Natural killer cell (primary cell): Measurements from ENCODE around the gene CNKSR3. TPM values are rescaled to one million over a fixed set of nuclear protein-coding genes. Genes with fewer than 3 reads are reported as not detected.

Experiments used
- ATAC-seq, 3 donors: fragments of 150-1000 bp in 2 of 3; fragments of 200-7000 bp in 1 of 3; cut with Tn5 transposase; 1 replicate in 1 of 3; 2 replicates in 2 of 3; pipeline ENCODE4 v1.10.0; 2021; ENCODE audit warnings: mild to moderate bottlenecking in 2 of 3, moderate library complexity in 2 of 3
- DNase-seq, 2 donors: peaks; one replicate each; pipeline versions ENCODE4 v3.0.0 to v3.0.0-alpha.2; 2013 to 2021; ENCODE audit warnings: mixed read lengths in 1 of 2
- H3K27ac ChIP-seq: one replicate; pipeline ENCODE4 v1.5.1; 2013; ENCODE audit warnings: mild to moderate bottlenecking, low read length
- H3K27me3 ChIP-seq: one replicate; pipeline ENCODE4 v1.6.1; 2013; ENCODE audit warnings: low read length; ENCODE audit not compliant: control insufficient read depth, insufficient read depth
- H3K36me3 ChIP-seq: one replicate; pipeline ENCODE4 v1.6.1; 2013; ENCODE audit warnings: low read length; ENCODE audit not compliant: control insufficient read depth, insufficient read depth
- H3K4me1 ChIP-seq: one replicate; pipeline ENCODE4 v1.6.1; 2013; ENCODE audit warnings: low read length; ENCODE audit not compliant: control insufficient read depth, insufficient read depth
- H3K4me3 ChIP-seq: one replicate; pipeline ENCODE4 v1.5.1; 2013; ENCODE audit warnings: low read length
- H3K9me3 ChIP-seq: one replicate; pipeline ENCODE4 v1.6.1; 2013; ENCODE audit warnings: low read length; ENCODE audit not compliant: control insufficient read depth, insufficient read depth
- H3K27ac Mint-ChIP-seq, 2 donors: one replicate each; pipeline ENCODE4 v1.8.0; 2022; ENCODE audit warnings: mild to moderate bottlenecking in 2 of 2, mixed read lengths in 2 of 2, moderate library complexity in 1 of 2
- H3K27me3 Mint-ChIP-seq, 2 donors: one replicate each; pipeline ENCODE4 v1.8.0; 2022; ENCODE audit warnings: low read depth in 2 of 2, mixed read lengths in 2 of 2
- H3K36me3 Mint-ChIP-seq: one replicate; pipeline ENCODE4 v1.8.0; 2022; ENCODE audit warnings: mixed read lengths
- H3K4me1 Mint-ChIP-seq, 2 donors: one replicate each; pipeline ENCODE4 v1.8.0; 2022; ENCODE audit warnings: mixed read lengths in 2 of 2
- H3K4me3 Mint-ChIP-seq: one replicate; pipeline ENCODE4 v1.8.0; 2022; ENCODE audit warnings: mild to moderate bottlenecking, moderate library complexity, mixed read lengths
- H3K9me3 Mint-ChIP-seq, 2 donors: one replicate each; pipeline ENCODE4 v1.8.0; 2022; ENCODE audit warnings: mixed read lengths in 2 of 2
- WGBS: methylation state at CpG from one replicate; pipeline ENCODE4 v1.1.7; 2013; ENCODE audit warnings: missing lambda C conversion rate; ENCODE audit not compliant: insufficient coverage; 5-methylcytosine and 5-hydroxymethylcytosine counted together
- intact Hi-C: fragments of 100-400 bp; cut with micrococcal nuclease; formaldehyde crosslinking; loops from one replicate; pipeline ENCODE4 v1.14.2; 2022
- total RNA-seq, 4 donors: library from RNA; stranded (reverse); fragments of 120-200 nt in 1 of 4; gene quantifications; one replicate each; pipeline versions ENCODE4 v1.2.3 to v1.2.4, GENCODE V29; 2013 to 2022
- TF ChIP-seq, protein P1 (sequence below): fragments of 200-600 bp; IDR thresholded peaks from one replicate; pipeline ENCODE4 v1.8.0; 2022; ENCODE audit warnings: antibody characterized with exemption

The CNKSR3 gene
- total RNA-seq, 3 donors from 2014 or later (not counting 1 experiment from before 2014, with no cell fraction given), result 0.18 TPM; not detected in 2

DNA sequence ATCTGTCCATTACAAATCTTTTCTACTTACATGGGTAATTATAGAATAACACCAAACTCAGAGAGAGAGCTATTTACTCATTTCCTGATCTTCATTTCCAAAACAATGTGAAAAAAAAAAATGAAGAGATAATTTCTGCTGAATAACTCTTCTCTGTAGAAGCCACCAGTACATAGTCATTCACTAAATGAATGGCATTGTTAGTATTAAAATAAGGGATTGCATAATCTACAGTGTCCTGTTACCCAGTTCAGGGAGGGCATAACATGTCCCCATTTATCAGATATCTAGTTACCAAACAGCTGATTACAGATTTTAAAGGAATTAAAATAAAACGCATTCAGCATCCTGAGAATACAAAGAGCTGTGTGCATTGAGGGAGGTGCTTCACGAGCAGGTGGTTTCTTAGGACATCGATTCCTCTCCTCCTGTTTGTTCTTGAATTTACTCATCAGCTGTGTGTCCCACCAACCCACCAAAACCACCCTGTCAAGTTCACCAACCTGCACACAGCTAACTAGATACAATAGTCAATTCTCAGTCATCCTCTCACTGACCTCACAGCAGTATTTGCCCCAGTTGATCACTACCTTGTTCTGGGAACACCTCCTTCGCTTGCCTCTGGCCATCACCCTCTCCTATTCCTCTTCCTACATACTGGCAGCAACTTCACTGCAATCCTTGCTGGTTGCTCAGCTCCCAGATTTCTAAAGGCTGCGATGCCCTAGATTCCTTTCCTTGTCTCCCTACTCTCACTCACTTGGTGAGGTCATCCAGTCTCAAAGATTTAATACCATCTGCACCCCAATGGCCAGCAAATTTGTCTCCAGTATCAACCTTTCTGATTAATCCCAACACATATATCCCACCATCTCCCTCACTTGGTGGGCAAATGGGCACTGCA is 18.7 kb downstream of the CNKSR3 start:
- H3K9me3 ChIP-seq, result no peaks in the 10 kb centered on the region
- no peak overlapping the region for H3K4me3 Mint-ChIP-seq
- H3K36me3 ChIP-seq, result no peaks in the 10 kb centered on the region
- H3K36me3 Mint-ChIP-seq, result no peaks in the 10 kb centered on the region
- H3K9me3 Mint-ChIP-seq, result no peaks in the 10 kb centered on the region
- H3K27me3 ChIP-seq, result no peaks in the 10 kb centered on the region
- ATAC-seq, result no peak
- no peak overlapping the region for H3K27ac Mint-ChIP-seq
- H3K27ac ChIP-seq, result no peak overlapping the region
- H3K27me3 Mint-ChIP-seq, result peaks cover 6 to 7% of the 10 kb centered on the region in 2 donors
- no peaks in the 10 kb centered on the region for H3K4me1 Mint-ChIP-seq
- 82% methylated on average over 5 of the region's 5 CpGs for WGBS
- H3K4me1 ChIP-seq, result no peaks in the 10 kb centered on the region
- DNase-seq, result no peak
- intact Hi-C loops, result no loop called here
- H3K4me3 ChIP-seq, result no peak overlapping the region
- TF ChIP-seq, protein P1, sequence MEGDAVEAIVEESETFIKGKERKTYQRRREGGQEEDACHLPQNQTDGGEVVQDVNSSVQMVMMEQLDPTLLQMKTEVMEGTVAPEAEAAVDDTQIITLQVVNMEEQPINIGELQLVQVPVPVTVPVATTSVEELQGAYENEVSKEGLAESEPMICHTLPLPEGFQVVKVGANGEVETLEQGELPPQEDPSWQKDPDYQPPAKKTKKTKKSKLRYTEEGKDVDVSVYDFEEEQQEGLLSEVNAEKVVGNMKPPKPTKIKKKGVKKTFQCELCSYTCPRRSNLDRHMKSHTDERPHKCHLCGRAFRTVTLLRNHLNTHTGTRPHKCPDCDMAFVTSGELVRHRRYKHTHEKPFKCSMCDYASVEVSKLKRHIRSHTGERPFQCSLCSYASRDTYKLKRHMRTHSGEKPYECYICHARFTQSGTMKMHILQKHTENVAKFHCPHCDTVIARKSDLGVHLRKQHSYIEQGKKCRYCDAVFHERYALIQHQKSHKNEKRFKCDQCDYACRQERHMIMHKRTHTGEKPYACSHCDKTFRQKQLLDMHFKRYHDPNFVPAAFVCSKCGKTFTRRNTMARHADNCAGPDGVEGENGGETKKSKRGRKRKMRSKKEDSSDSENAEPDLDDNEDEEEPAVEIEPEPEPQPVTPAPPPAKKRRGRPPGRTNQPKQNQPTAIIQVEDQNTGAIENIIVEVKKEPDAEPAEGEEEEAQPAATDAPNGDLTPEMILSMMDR, result no peak

DNA sequence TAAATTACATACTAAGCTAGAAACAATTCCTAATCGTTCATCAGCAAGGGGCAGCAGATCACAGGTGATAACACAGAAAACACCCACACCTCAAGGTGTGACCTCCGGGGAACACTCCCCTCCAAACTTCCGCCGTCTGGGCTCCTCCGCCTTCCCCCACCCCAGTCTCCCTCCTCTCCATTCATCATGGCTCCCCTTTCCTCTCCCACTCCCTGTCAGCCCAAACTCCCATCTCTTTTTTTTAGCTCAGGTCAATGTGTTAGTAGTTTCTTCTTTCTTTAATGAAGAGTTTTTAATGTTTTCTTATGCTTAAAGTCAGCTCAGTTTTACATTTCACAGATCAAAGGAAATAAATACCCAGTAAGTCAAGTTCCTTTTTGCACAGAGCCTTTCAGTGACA is 20.7 kb downstream of the CNKSR3 start:
- no peak overlapping the region for H3K27ac ChIP-seq
- Mint-ChIP-seq H3K36me3 (no peaks in the 10 kb centered on the region), H3K4me1 (no peaks in the 10 kb centered on the region), H3K4me3 (no peak overlapping the region), H3K27me3 (peaks cover 2 to 7% of the 10 kb centered on the region in 2 donors), H3K27ac (no peak overlapping the region), H3K9me3 (no peaks in the 10 kb centered on the region)
- no peaks in the 10 kb centered on the region for H3K4me1 ChIP-seq
- ATAC-seq (no peak), DNase-seq (no peak)
- TF ChIP-seq, protein P1, result no peak
- intact Hi-C loops, result no loop called here
- no peak overlapping the region for H3K4me3 ChIP-seq
- H3K9me3 ChIP-seq, result no peaks in the 10 kb centered on the region
- WGBS, result 96% methylated on average over 5 of the region's 5 CpGs
- H3K27me3 ChIP-seq, result no peaks in the 10 kb centered on the region
- H3K36me3 ChIP-seq, result no peaks in the 10 kb centered on the region

DNA sequence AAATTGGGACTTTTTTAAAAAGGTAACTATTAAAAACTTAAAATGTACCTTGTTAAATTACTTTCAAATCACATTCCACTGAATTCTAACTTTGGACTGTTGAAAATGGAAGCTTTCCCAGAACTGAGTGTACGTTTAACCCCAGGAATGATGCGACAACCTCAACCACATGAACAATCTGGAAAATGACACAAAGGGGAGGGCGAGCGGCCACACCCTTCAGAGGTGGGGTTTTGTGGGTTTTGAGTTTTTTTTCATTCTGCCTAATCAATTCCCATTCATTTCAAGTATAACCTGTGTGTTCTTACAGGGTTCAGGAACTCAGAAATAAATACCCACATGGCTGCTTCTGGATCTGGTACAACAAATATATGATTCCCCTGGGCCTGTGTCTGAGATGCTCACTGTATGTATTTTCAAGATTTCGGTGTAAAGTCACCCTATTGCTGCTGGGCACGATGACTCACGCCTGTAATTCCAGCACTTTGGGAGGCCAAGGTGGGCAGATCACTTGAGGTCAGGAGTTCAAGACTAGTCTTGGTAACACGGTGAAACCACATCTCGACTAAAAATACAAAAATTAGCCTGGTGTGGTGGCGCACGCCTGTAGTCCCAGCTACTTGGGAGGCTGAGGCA is 21.6 kb downstream of the CNKSR3 start:
- Histone ChIP-seq H3K27ac (no peak overlapping the region), H3K27me3 (no peaks in the 10 kb centered on the region), H3K4me1 (no peaks in the 10 kb centered on the region), H3K9me3 (no peaks in the 10 kb centered on the region), H3K4me3 (no peak overlapping the region), H3K36me3 (no peaks in the 10 kb centered on the region)
- TF ChIP-seq, protein P1, result no peak
- 90% methylated on average over 8 of the region's 11 CpGs for WGBS
- ATAC-seq (no peak), DNase-seq (no peak)
- Mint-ChIP-seq H3K9me3 (no peaks in the 10 kb centered on the region), H3K27me3 (peaks cover 2 to 7% of the 10 kb centered on the region in 2 donors), H3K4me3 (no peak overlapping the region), H3K36me3 (no peaks in the 10 kb centered on the region), H3K27ac (no peak overlapping the region), H3K4me1 (no peaks in the 10 kb centered on the region)
- intact Hi-C loops, result no loop called here
